Activated CD8-positive, alpha-beta T cell treated with anti-CD3 and anti-CD28 coated beads for 36 hours (primary cell): Measurements from ENCODE around the gene CYB561D2. TPM values are rescaled to one million over a fixed set of nuclear protein-coding genes. Genes with fewer than 3 reads are reported as not detected.

ENCODE experiments used
- ATAC-seq: fragments of 200-7000 bp; cut with Tn5 transposase; one replicate; pipeline ENCODE4 v1.10.0; 2021; ENCODE audit warnings: mild to moderate bottlenecking, moderate library complexity
- CTCF ChIA-PET: fragments of 350-600 bp; sonication (Branson Sonifier 250); formaldehyde crosslinking; loops from one replicate; lab custom pipeline; 2021; ENCODE audit warnings: antibody characterized with exemption; lab: Charles Lee
- POLR2A ChIA-PET: fragments of 350-600 bp; sonication (Branson Sonifier 250); formaldehyde crosslinking; loops from one replicate; lab custom pipeline; 2021; ENCODE audit warnings: antibody characterized with exemption; lab: Charles Lee
- DNase-seq: peaks from one replicate; pipeline ENCODE4 v3.0.0-alpha.2; 2020
- H3K27ac Mint-ChIP-seq: one replicate; pipeline ENCODE4 v1.8.0; 2021; ENCODE audit warnings: mild to moderate bottlenecking, mixed read lengths
- H3K27me3 Mint-ChIP-seq: one replicate; pipeline ENCODE4 v1.8.0; 2021; ENCODE audit warnings: mixed read lengths
- H3K36me3 Mint-ChIP-seq: one replicate; pipeline ENCODE4 v1.8.0; 2021; ENCODE audit warnings: low read depth, mixed read lengths
- H3K4me1 Mint-ChIP-seq: one replicate; pipeline ENCODE4 v1.8.0; 2021; ENCODE audit warnings: low read depth, mixed read lengths
- H3K4me3 Mint-ChIP-seq: one replicate; pipeline ENCODE4 v1.8.0; 2021; ENCODE audit warnings: mild to moderate bottlenecking, moderate library complexity, mixed read lengths
- H3K9me3 Mint-ChIP-seq: one replicate; pipeline ENCODE4 v1.8.0; 2021; ENCODE audit warnings: mixed read lengths
- intact Hi-C: fragments of 100-400 bp; cut with micrococcal nuclease; formaldehyde crosslinking; loops from one replicate; pipeline ENCODE4 v1.10.0; 2022
- total RNA-seq, 2 experiments: library from RNA; stranded (reverse); gene quantifications; one replicate each; pipeline ENCODE4 v1.2.3, GENCODE V29; 2021
- TF ChIP-seq, protein P1 (sequence below): fragments of 200-600 bp; IDR thresholded peaks from one replicate; pipeline ENCODE4 v1.8.0; 2022; ENCODE audit warnings: antibody characterized with exemption, mild to moderate bottlenecking

The CYB561D2 gene
- total RNA-seq, 2 experiments from 2014 or later: 17.1 to 18.2 TPM

DNA sequence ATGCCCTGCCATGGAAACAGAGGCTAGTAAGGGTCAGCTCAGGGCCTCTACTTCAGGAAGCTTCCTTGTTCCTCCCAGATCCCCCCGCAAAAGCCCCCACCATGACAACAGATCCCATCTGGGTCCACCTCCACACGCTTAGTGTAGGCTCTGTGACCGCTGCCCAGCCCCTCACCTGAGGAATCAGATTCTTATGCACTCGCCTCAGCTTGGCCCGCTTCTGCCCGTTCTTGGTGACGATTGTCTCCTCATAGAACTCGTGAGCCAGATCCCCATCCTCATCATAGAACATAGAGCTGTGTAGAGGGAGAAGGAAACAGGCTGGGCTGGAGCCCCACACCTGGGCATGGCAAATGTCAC lies 24.5 kb upstream of the CYB561D2 start:
- TF ChIP-seq, protein P1, sequence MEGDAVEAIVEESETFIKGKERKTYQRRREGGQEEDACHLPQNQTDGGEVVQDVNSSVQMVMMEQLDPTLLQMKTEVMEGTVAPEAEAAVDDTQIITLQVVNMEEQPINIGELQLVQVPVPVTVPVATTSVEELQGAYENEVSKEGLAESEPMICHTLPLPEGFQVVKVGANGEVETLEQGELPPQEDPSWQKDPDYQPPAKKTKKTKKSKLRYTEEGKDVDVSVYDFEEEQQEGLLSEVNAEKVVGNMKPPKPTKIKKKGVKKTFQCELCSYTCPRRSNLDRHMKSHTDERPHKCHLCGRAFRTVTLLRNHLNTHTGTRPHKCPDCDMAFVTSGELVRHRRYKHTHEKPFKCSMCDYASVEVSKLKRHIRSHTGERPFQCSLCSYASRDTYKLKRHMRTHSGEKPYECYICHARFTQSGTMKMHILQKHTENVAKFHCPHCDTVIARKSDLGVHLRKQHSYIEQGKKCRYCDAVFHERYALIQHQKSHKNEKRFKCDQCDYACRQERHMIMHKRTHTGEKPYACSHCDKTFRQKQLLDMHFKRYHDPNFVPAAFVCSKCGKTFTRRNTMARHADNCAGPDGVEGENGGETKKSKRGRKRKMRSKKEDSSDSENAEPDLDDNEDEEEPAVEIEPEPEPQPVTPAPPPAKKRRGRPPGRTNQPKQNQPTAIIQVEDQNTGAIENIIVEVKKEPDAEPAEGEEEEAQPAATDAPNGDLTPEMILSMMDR: no peak
- ATAC-seq (no peak), DNase-seq (no peak)
- Mint-ChIP-seq H3K9me3 (no peaks in the 10 kb centered on the region), H3K27ac (no peak overlapping the region), H3K36me3 (peaks cover 13% of the 10 kb centered on the region), H3K4me1 (peaks cover 23% of the 10 kb centered on the region), H3K4me3 (peak overlapping the region; percentile 19), H3K27me3 (no peaks in the 10 kb centered on the region)
- intact Hi-C loops: no loop called here
- ChIA-PET POLR2A (interaction anchor here (13.4 kb wide), 1 partner anchor 10 kb away, joined by 126 read pairs; the partner anchor contains the start of gene RASSF1), CTCF (interaction anchor here (0.6 to 1.2 kb wide), 2 partner anchors 27 to 79 kb away, joined by 3 read pairs; partner anchors contain the start of genes HYAL3 and NAA80)

DNA sequence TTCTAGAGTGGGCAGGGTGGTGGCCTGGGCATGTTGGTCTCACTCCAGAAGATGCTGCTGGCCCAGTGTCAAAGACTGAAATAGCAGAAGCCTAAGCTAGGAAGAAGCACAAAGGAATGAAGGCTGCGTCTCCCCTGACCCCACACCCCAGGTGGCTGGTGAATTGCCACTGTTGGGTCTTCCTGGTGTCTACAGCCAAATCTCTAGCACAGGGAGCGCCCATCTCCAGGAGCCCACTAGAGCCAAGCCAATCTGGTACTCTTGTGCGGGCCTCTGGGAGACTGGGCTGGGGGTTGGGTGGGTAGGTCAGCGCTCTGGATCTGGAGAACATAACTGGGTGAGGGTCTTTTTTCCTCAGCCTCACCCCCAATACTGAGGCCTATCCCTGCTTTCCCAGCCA lies 23.5 kb upstream of the CYB561D2 start:
- Mint-ChIP-seq H3K27ac (peak overlapping the region; percentile 71), H3K4me3 (peak overlapping the region; percentile 81), H3K36me3 (peaks cover 23% of the 10 kb centered on the region), H3K27me3 (no peaks in the 10 kb centered on the region), H3K9me3 (no peaks in the 10 kb centered on the region), H3K4me1 (peaks cover 22% of the 10 kb centered on the region)
- DNase-seq: no peak
- intact Hi-C loops: no loop called here
- TF ChIP-seq, protein P1: no peak
- ChIA-PET CTCF (interaction anchor here (0.8 to 2.0 kb wide), 6 partner anchors 7 to 28 kb away, joined by 3 to 17 read pairs (median 7); partner anchors contain the start of genes HYAL3 and NAA80), POLR2A (interaction anchor here (1.0 to 3.2 kb wide), 7 partner anchors 8 to 51 kb away, joined by 3 to 51 read pairs (median 3); partner anchors contain the start of gene ZMYND10)
- ATAC-seq: no peak

DNA sequence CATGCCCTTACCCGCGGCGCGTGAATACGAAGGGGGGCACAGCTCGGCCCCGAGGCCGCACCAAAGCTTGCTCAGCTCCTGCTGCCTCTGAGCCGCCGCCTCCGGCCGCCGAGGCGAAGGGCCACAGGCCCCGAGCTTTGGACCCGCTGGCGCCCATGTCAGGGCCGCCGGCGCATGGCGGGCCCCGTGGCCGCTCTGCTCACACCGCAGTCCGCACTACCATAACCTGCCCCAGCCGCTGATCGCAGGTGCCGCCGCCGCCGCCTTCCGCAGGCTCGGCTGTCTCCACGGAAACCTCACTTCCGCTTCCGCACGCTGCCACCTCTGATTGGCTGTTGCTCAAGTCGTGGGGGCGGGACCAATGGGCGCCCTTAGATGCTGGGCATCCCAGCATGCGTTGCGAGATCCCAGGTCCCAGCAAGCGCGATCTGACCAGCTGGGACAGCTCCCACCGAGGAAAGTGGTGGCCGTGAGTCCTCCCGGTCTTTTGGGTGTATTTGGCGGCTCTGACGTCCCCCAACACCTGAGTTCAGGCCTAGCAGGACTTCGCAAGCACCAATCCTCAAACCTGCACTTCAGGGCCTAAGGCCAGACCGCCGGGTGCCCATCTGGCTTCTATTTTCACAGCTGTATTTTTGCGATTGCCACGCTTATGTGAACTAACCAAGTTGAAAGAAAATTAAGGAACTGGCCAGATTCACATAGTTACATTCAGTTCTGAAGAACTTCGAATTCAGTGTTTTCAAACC lies 22.5 kb upstream of the CYB561D2 start, which contains the start of gene TUSC2:
Gene TUSC2 (minus strand): TSS at position 281 of the 749 bp plus-strand sequence. CDS start 124 bp downstream, at position 157.
- Mint-ChIP-seq H3K4me1 (peaks cover 19% of the 10 kb centered on the region), H3K9me3 (no peaks in the 10 kb centered on the region), H3K27ac (peak within 1 kb of the TSS; percentile 72), H3K36me3 (peaks cover 31% of the 10 kb centered on the region), H3K4me3 (peak within 1 kb of the TSS; percentile 81), H3K27me3 (no peaks in the 10 kb centered on the region)
- ChIA-PET CTCF (interaction anchor here (0.7 to 2.8 kb wide), 8 partner anchors 8 to 101 kb away, joined by 3 to 17 read pairs (median 7); partner anchors contain the start of genes HYAL3 and NAA80), POLR2A (interaction anchor here (0.8 to 3.2 kb wide), 12 partner anchors 8 to 52 kb away, joined by 3 to 51 read pairs (median 3); partner anchors contain the start of genes RASSF1 and ZMYND10)
- TF ChIP-seq, protein P1: no peak
- ATAC-seq: peak; percentile 94
- peak; percentile 99 for DNase-seq
- intact Hi-C loops: no loop called here

DNA sequence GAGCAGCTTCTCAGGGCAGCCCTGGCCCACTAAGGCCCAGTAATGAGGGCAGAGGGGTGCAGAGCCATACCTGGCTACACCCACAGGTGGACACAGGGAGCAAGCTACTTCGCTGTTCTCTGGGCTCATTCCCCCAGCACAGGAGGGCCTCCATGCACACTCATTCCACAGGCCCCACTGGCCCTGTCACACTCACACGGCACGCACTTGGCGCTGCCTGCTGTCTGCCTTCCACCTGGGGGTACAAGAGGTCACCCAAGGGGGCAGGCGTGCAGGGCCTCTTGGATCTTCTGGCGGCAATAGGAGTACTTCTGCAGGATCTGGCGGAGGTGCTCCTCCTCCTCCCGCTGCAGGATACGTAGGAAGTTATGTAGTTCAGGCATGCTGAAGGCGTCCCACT lies 20.3 kb upstream of the CYB561D2 start:
- TF ChIP-seq, protein P1: no peak
- Mint-ChIP-seq H3K36me3 (peaks cover 49% of the 10 kb centered on the region), H3K4me3 (no peak overlapping the region), H3K27me3 (no peaks in the 10 kb centered on the region), H3K27ac (no peak overlapping the region), H3K4me1 (peaks cover 32% of the 10 kb centered on the region), H3K9me3 (no peaks in the 10 kb centered on the region)
- intact Hi-C loops: no loop called here
- DNase-seq (no peak), ATAC-seq (no peak)
- ChIA-PET POLR2A (interaction anchor here (1.0 to 10.9 kb wide), 4 partner anchors 10 to 38 kb away, joined by 3 to 126 read pairs (median 4); partner anchors contain the start of genes HYAL2, IFRD2, RASSF1 and ZMYND10), CTCF (interaction anchor here (2.8 kb wide), 1 partner anchor 84 kb away, joined by 9 read pairs; no protein-coding TSS in a partner anchor)
